HEK293 (cell line): ENCODE measurements around the gene HDAC11.

ENCODE experiments used
- CTCF ChIA-PET: fragments of 350-600 bp; formaldehyde crosslinking; extraction: SDS; loops from one replicate; lab custom pipeline; 2021; ENCODE audit warnings: antibody characterized with exemption; lab: Yijun Ruan, JAX
- POLR2A ChIA-PET: fragments of 300-600 bp; formaldehyde crosslinking; extraction: SDS; loops from one replicate; lab custom pipeline; 2020; ENCODE audit warnings: antibody characterized with exemption, inconsistent platforms; lab: Yijun Ruan, JAX
- H3K27ac ChIP-seq: fragments of 200-500 bp; sonication (Bioruptor generic); 2 replicates; pipeline ENCODE4 v1.5.1; 2014; ENCODE audit warnings: low read depth, low read length, control low read depth, inconsistent platforms; ENCODE audit errors: extremely low read depth
- H3K36me3 ChIP-seq, 2 experiments: fragments of 200-500 bp in 1 of 2; sonication (Bioruptor generic) in 1 of 2; 1 replicate in 1 of 2; 2 replicates in 1 of 2; pipeline ENCODE4 v1.5.1; 2014 to 2017; ENCODE audit warnings: inconsistent platforms in 2 of 2, low read length in 2 of 2; ENCODE audit not compliant: control insufficient read depth in 2 of 2, insufficient read depth in 1 of 2
- H3K4me1 ChIP-seq: fragments of 200-500 bp; sonication (Bioruptor generic); 2 replicates; pipeline ENCODE4 v1.5.1; 2014; ENCODE audit warnings: mild to moderate bottlenecking, low read length, inconsistent platforms; ENCODE audit not compliant: control insufficient read depth, insufficient read depth
- H3K4me3 ChIP-seq: 2 replicates; pipeline ENCODE4 v1.5.1; 2011; ENCODE audit warnings: low read depth, mild to moderate bottlenecking, control low read depth, low read length, moderate library complexity
- H3K9me3 ChIP-seq: fragments of 200-500 bp; sonication (Bioruptor generic); 2 replicates; pipeline ENCODE4 v1.5.1; 2014; ENCODE audit warnings: low read depth, low read length, inconsistent platforms; ENCODE audit not compliant: control insufficient read depth, insufficient read depth
- KLF16 ChIP-seq: fragments of 450-650 bp; formaldehyde crosslinking; IDR thresholded peaks from 2 replicates; pipeline ENCODE4 v1.5.1; 2017; ENCODE audit warnings: missing biosample characterization, missing genetic modification characterization
- ZBTB21 ChIP-seq: fragments of 450-650 bp; formaldehyde crosslinking; IDR thresholded peaks from 2 replicates; pipeline ENCODE4 v1.5.1; 2017; ENCODE audit warnings: missing biosample characterization, missing genetic modification characterization
- ZNF214 ChIP-seq: fragments of 450-650 bp; formaldehyde crosslinking; IDR thresholded peaks from 2 replicates; pipeline ENCODE4 v1.5.1; 2017; ENCODE audit warnings: missing biosample characterization, mild to moderate bottlenecking, missing genetic modification characterization, borderline replicate concordance
- ZNF324 ChIP-seq: fragments of 450-650 bp; formaldehyde crosslinking; IDR thresholded peaks from 2 replicates; pipeline ENCODE4 v1.5.1; 2016; ENCODE audit warnings: missing biosample characterization, missing genetic modification characterization
- ZNF341 ChIP-seq: fragments of 450-650 bp; formaldehyde crosslinking; IDR thresholded peaks from 2 replicates; pipeline ENCODE4; 2016; ENCODE audit warnings: low read depth, missing biosample characterization, missing genetic modification characterization
- ZNF423 ChIP-seq: fragments of 450-650 bp; formaldehyde crosslinking; IDR thresholded peaks from 2 replicates; pipeline ENCODE4 v1.5.1; 2016; ENCODE audit warnings: missing biosample characterization, missing genetic modification characterization
- ZNF48 ChIP-seq: fragments of 450-650 bp; formaldehyde crosslinking; IDR thresholded peaks from 2 replicates; pipeline ENCODE4 v1.5.1; 2016; ENCODE audit warnings: missing biosample characterization, missing genetic modification characterization
- ZNF513 ChIP-seq: fragments of 450-650 bp; IDR thresholded peaks from 2 replicates; pipeline ENCODE4 v1.5.1; 2018; ENCODE audit warnings: missing biosample characterization, missing genetic modification characterization
- ZNF660 ChIP-seq: fragments of 450-650 bp; IDR thresholded peaks from 2 replicates; pipeline ENCODE4 v1.5.1; 2018; ENCODE audit warnings: missing biosample characterization, mild to moderate bottlenecking, missing genetic modification characterization
- ZNF692 ChIP-seq: fragments of 450-650 bp; formaldehyde crosslinking; IDR thresholded peaks from 2 replicates; pipeline ENCODE4 v1.5.1; 2016; ENCODE audit warnings: missing biosample characterization, missing genetic modification characterization
- TF ChIP-seq, protein P1 (sequence below): fragments of 450-650 bp; formaldehyde crosslinking; IDR thresholded peaks from 2 replicates; pipeline ENCODE4 v1.5.1; 2016; ENCODE audit warnings: missing biosample characterization, missing genetic modification characterization
- TF ChIP-seq, protein P2 (sequence below): fragments of 450-650 bp; formaldehyde crosslinking; IDR thresholded peaks from 2 replicates; pipeline ENCODE4 v1.5.1; 2017; ENCODE audit warnings: missing biosample characterization, missing genetic modification characterization

HDAC11 gene

GRCh38 chr3:13513913-13514517 lies 33.9 kb downstream of the HDAC11 start:
- H3K4me3 ChIP-seq: no peak overlapping the region
- no peaks in the 10 kb centered on the region for H3K36me3 ChIP-seq
- H3K9me3 ChIP-seq: no peaks in the 10 kb centered on the region
- ChIA-PET CTCF (interaction anchor here (0.7 to 2.3 kb wide), 3 partner anchors 18 to 19 kb away, joined by 3 to 8 read pairs (median 3); no protein-coding TSS in a partner anchor), POLR2A (no interaction called here)
- no peak overlapping the region for H3K27ac ChIP-seq
- no peaks in the 10 kb centered on the region for H3K4me1 ChIP-seq
- TF ChIP-seq KLF16 (tag by site-specific recombination): no peak
- TF ChIP-seq ZNF423 (tag by site-specific recombination): no peak
- TF ChIP-seq ZBTB21 (tag by site-specific recombination): no peak
- TF ChIP-seq, protein P1, sequence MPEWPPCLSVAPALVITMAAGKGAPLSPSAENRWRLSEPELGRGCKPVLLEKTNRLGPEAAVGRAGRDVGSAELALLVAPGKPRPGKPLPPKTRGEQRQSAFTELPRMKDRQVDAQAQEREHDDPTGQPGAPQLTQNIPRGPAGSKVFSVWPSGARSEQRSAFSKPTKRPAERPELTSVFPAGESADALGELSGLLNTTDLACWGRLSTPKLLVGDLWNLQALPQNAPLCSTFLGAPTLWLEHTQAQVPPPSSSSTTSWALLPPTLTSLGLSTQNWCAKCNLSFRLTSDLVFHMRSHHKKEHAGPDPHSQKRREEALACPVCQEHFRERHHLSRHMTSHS (tag by site-specific recombination): no peak
- TF ChIP-seq, protein P2, sequence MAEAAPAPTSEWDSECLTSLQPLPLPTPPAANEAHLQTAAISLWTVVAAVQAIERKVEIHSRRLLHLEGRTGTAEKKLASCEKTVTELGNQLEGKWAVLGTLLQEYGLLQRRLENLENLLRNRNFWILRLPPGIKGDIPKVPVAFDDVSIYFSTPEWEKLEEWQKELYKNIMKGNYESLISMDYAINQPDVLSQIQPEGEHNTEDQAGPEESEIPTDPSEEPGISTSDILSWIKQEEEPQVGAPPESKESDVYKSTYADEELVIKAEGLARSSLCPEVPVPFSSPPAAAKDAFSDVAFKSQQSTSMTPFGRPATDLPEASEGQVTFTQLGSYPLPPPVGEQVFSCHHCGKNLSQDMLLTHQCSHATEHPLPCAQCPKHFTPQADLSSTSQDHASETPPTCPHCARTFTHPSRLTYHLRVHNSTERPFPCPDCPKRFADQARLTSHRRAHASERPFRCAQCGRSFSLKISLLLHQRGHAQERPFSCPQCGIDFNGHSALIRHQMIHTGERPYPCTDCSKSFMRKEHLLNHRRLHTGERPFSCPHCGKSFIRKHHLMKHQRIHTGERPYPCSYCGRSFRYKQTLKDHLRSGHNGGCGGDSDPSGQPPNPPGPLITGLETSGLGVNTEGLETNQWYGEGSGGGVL (tag by site-specific recombination): no peak
- no peak for TF ChIP-seq ZNF513 (tag by site-specific recombination)
- no peak for TF ChIP-seq ZNF324 (tag by site-specific recombination)
- TF ChIP-seq ZNF660: no peak
- TF ChIP-seq ZNF692: no peak
- no peak for TF ChIP-seq ZNF48
- no peak for TF ChIP-seq ZNF341

DNA sequence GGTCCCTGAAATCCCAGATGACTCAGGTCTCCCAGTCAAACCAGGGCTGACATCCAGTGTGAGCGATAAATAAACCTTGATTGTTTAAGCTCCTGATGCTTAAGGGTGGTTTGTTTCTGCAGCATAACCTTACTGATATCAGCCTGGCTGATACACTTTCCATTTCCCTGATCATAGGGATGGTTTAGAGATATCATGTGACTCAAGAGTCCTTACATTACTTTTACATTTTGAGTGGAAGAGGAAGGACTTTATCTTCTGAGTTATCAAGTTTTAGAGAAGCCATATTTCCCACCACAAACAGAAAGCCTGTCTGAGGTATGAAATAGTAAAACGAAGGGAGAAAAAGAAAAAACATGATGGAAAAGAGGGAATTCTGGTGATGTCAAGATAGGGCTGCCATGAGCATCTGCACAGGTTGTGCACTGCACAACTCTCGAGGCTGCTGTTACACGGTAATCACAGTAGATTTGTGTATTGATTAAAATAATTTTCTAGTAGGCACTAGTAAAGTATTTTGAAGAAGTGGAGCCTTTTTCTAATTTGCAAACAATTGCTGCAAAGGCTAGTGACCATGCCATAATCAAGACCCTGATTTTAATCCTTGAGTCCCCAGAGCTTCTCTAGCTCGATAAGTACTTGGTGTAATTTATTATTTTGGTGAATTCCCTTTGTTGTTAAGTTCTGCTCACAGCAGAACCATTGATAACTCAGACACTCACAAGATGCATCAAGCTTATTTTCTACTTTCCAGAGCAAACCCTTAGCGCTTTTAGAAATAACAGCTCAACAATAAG lies 34.7 kb downstream of the HDAC11 start:
- no peak for TF ChIP-seq ZNF214 (tag by site-specific recombination)
- CTCF ChIA-PET: interaction anchor here (0.5 to 2.3 kb wide), 6 partner anchors 17 to 520 kb away, joined by 3 to 8 read pairs (median 3); no protein-coding TSS in a partner anchor
- POLR2A ChIA-PET: no interaction called here
- no peaks in the 10 kb centered on the region for H3K36me3 ChIP-seq
- H3K27ac ChIP-seq: no peak overlapping the region
- no peak overlapping the region for H3K4me3 ChIP-seq
- no peaks in the 10 kb centered on the region for H3K4me1 ChIP-seq
- no peaks in the 10 kb centered on the region for H3K9me3 ChIP-seq
